Activated naive CD4-positive, alpha-beta T cell treated with anti-CD3 and anti-CD28 coated beads for 36 hours (primary cell): ENCODE measurements around the gene SPPL2B. TPM values are rescaled to one million over a fixed set of nuclear protein-coding genes. Genes with fewer than 3 reads are reported as not detected.

ENCODE experiments used
- total RNA-seq, 2 experiments: library from RNA; stranded (reverse); gene quantifications; one replicate each; pipeline ENCODE4 v1.2.3, GENCODE V29; 2021

The SPPL2B gene
- total RNA-seq, 2 experiments from 2014 or later: 56.8 to 59.6 TPM

Other genes with a start within 250 kb of the SPPL2B start
- gene MOB3A, start 232.4 kb upstream of the SPPL2B start, total RNA-seq: 10 to 100 TPM; 43.7 to 44.1 TPM
- 10 to 100 TPM; 13.1 to 14.2 TPM for gene IZUMO4, start 231.8 kb upstream of the SPPL2B start, total RNA-seq
- gene AP3D1, start 177.1 kb upstream of the SPPL2B start, total RNA-seq: 10 to 100 TPM; 60.5 to 64.2 TPM
- 10 to 100 TPM; 48.7 to 55.0 TPM for gene DOT1L, start 164.8 kb upstream of the SPPL2B start, total RNA-seq
- gene PLEKHJ1, start 92.4 kb upstream of the SPPL2B start, total RNA-seq: 10 to 100 TPM; 56.9 to 60.6 TPM
- 100 to 1,000 TPM; 154 to 158 TPM for gene SF3A2, start 91.9 kb upstream of the SPPL2B start, total RNA-seq
- gene AMH, start 79.4 kb upstream of the SPPL2B start, total RNA-seq: 1 to 10 TPM; 2.6 to 4.0 TPM
- gene JSRP1, start 72.3 kb upstream of the SPPL2B start, total RNA-seq: under 1 TPM; 0.55 to 0.81 TPM
- gene PEAK3, start 46.5 kb upstream of the SPPL2B start, total RNA-seq: not detected
- gene LINGO3, start 20.5 kb upstream of the SPPL2B start, total RNA-seq: not detected
- 100 to 1,000 TPM; 162 to 164 TPM for gene LSM7, start 98 bp upstream of the SPPL2B start, total RNA-seq
- gene TMPRSS9, start 31.6 kb downstream of the SPPL2B start, total RNA-seq: not detected
- gene TIMM13, start 98.9 kb downstream of the SPPL2B start, total RNA-seq: 10 to 100 TPM; 67.3 to 70.8 TPM
- 100 to 1,000 TPM in 1 of 2 experiments, 10 to 100 TPM in 1; 97.7 to 101 TPM for gene LMNB2, start 128.3 kb downstream of the SPPL2B start, total RNA-seq
- gene GADD45B, start 147.4 kb downstream of the SPPL2B start, total RNA-seq: 100 to 1,000 TPM; 107 to 112 TPM